ENCODE measurements around the gene TCP10L. TPM values are rescaled to one million over a fixed set of nuclear protein-coding genes. Genes with fewer than 3 reads are reported as not detected.
"Not testable (repeated sequence)": the region's sequence is repeated elsewhere in the genome, so short reads cannot be mapped to it uniquely, and the experiment has no call there.

The TCP10L gene
- polyA plus RNA-seq (2013, experiment 1 of 2): 0.14 TPM
- 0.18 TPM for polyA plus RNA-seq (2013, experiment 2 of 2)

- no peak within 1 kb of the TSS for H3K9ac ChIP-seq (ENCODE audit: low read length)
- H2AK5ac ChIP-seq (ENCODE audit: low read length, severe bottlenecking): no peak within 1 kb of the TSS
- H3K27me3 ChIP-seq (ENCODE audit: control insufficient read depth in 1 of 2, insufficient read depth in 1 of 2, low read length in 2 of 2): peaks cover 41 to 46% of the 10 kb centered on the region in 2 experiments
- H2BK12ac ChIP-seq (ENCODE audit: low read length in 2 of 2): no peak within 1 kb of the TSS
- no peak within 1 kb of the TSS for H3K23ac ChIP-seq (ENCODE audit: low read length in 2 of 2)
- no peak within 1 kb of the TSS for H3K18ac ChIP-seq (ENCODE audit: low read depth in 1 of 2, low read length in 2 of 2)
- no peak within 1 kb of the TSS for H4K8ac ChIP-seq (ENCODE audit: low read length)
- H2AFZ ChIP-seq (ENCODE audit: low read depth, low read length): no peak within 1 kb of the TSS
- H4K91ac ChIP-seq (ENCODE audit: low read length): no peak within 1 kb of the TSS
- DNase-seq: no peak
- 84% methylated on average over 17 of the region's 17 CpGs for WGBS
- H3K4me1 ChIP-seq (ENCODE audit: control insufficient read depth, insufficient read depth, low read depth, low read length): peaks cover 3% of the 10 kb centered on the region
- peak within 1 kb of the TSS in 1 of 2 experiments; percentile 26 for H3K14ac ChIP-seq (ENCODE audit: low read length in 2 of 2)
- H3K4me2 ChIP-seq (ENCODE audit: low read length, poor library complexity, severe bottlenecking): no peak within 1 kb of the TSS
- H2BK120ac ChIP-seq (ENCODE audit: low read depth, low read length): no peak within 1 kb of the TSS
- H3K79me1 ChIP-seq (replicated peaks; ENCODE audit: low read length, poor library complexity, severe bottlenecking): no peaks in the 10 kb centered on the region
- no peak within 1 kb of the TSS for H3K27ac ChIP-seq (ENCODE audit: low read length, poor library complexity, severe bottlenecking)
- H3K9me3 ChIP-seq (ENCODE audit: control insufficient read depth, low read length): no peaks in the 10 kb centered on the region
- no peak within 1 kb of the TSS for H2BK15ac ChIP-seq (ENCODE audit: low read depth, poor library complexity, severe bottlenecking)
- H2BK5ac ChIP-seq (ENCODE audit: low read depth, low read length, poor library complexity, severe bottlenecking): no peak within 1 kb of the TSS
- no peak within 1 kb of the TSS for H3K4me3 ChIP-seq (ENCODE audit: insufficient read depth in 1 of 2, low read depth in 1 of 2, low read length in 2 of 2)
- H3K4ac ChIP-seq (ENCODE audit: low read depth in 1 of 2, low read length in 2 of 2): no peak within 1 kb of the TSS
- no peaks in the 10 kb centered on the region for H3K36me3 ChIP-seq (ENCODE audit: control insufficient read depth in 1 of 2, insufficient read depth in 2 of 2, low read depth in 1 of 2, low read length in 2 of 2)
These were observed at the start of gene TCP10L for GRCh38 chr21:32585042-32585710. TCP10L (minus strand) TSS chr21:32585523; CDS start chr21:32584304, 1,219 bp downstream.

- Histone ChIP-seq H3K4ac (ENCODE audit: low read depth in 1 of 2, low read length in 2 of 2) (no peak overlapping the region), H3K14ac (ENCODE audit: low read length in 2 of 2) (no peak overlapping the region), H2BK5ac (ENCODE audit: low read depth, low read length, poor library complexity, severe bottlenecking) (no peak overlapping the region), H3K27ac (ENCODE audit: low read length, poor library complexity, severe bottlenecking) (no peak overlapping the region), H3K27me3 (ENCODE audit: control insufficient read depth in 1 of 2, insufficient read depth in 1 of 2, low read length in 2 of 2) (no peaks in the 10 kb centered on the region), H3K79me1 (replicated peaks; ENCODE audit: low read length, poor library complexity, severe bottlenecking) (no peaks in the 10 kb centered on the region), H3K18ac (ENCODE audit: low read depth in 1 of 2, low read length in 2 of 2) (no peak overlapping the region), H2BK120ac (ENCODE audit: low read depth, low read length) (no peak overlapping the region), H4K8ac (ENCODE audit: low read length) (no peak overlapping the region), H2BK15ac (ENCODE audit: low read depth, poor library complexity, severe bottlenecking) (no peak overlapping the region), H2AK5ac (ENCODE audit: low read length, severe bottlenecking) (no peak overlapping the region), H2AFZ (ENCODE audit: low read depth, low read length) (no peak overlapping the region), H3K4me2 (ENCODE audit: low read length, poor library complexity, severe bottlenecking) (no peak overlapping the region), H3K4me1 (ENCODE audit: control insufficient read depth, insufficient read depth, low read depth, low read length) (no peaks in the 10 kb centered on the region), H3K9ac (ENCODE audit: low read length) (no peak overlapping the region), H3K4me3 (ENCODE audit: insufficient read depth in 1 of 2, low read depth in 1 of 2, low read length in 2 of 2) (no peak overlapping the region), H2BK12ac (ENCODE audit: low read length in 2 of 2) (no peak overlapping the region), H3K36me3 (ENCODE audit: control insufficient read depth in 1 of 2, insufficient read depth in 2 of 2, low read depth in 1 of 2, low read length in 2 of 2) (peaks cover 6 to 22% of the 10 kb centered on the region in 2 experiments), H4K91ac (ENCODE audit: low read length) (no peak overlapping the region), H3K9me3 (ENCODE audit: control insufficient read depth, low read length) (peaks cover 5% of the 10 kb centered on the region), H3K23ac (ENCODE audit: low read length in 2 of 2) (no peak overlapping the region)
- DNase-seq: no peak
- 100% methylated on average over 2 of the region's 3 CpGs for WGBS
These were observed 41.4 kb upstream of the TCP10L start for GRCh38 chr21:32626621-32627196.

- not testable (repeated sequence) for H2AFZ ChIP-seq (ENCODE audit: low read depth, low read length); H2BK15ac ChIP-seq (ENCODE audit: low read depth, poor library complexity, severe bottlenecking); H3K9me3 ChIP-seq (ENCODE audit: control insufficient read depth, low read length); H2BK12ac ChIP-seq (ENCODE audit: low read length in 2 of 2); H3K79me1 ChIP-seq (replicated peaks; ENCODE audit: low read length, poor library complexity, severe bottlenecking); H3K9ac ChIP-seq (ENCODE audit: low read length); H3K4me1 ChIP-seq (ENCODE audit: control insufficient read depth, insufficient read depth, low read depth, low read length); H3K14ac ChIP-seq (ENCODE audit: low read length in 2 of 2); DNase-seq; H4K91ac ChIP-seq (ENCODE audit: low read length); H2BK5ac ChIP-seq (ENCODE audit: low read depth, low read length, poor library complexity, severe bottlenecking); H3K18ac ChIP-seq (ENCODE audit: low read depth in 1 of 2, low read length in 2 of 2); H3K4me2 ChIP-seq (ENCODE audit: low read length, poor library complexity, severe bottlenecking); H2AK5ac ChIP-seq (ENCODE audit: low read length, severe bottlenecking); H3K23ac ChIP-seq (ENCODE audit: low read length in 2 of 2); H3K4me3 ChIP-seq (ENCODE audit: insufficient read depth in 1 of 2, low read depth in 1 of 2, low read length in 2 of 2); H2BK120ac ChIP-seq (ENCODE audit: low read depth, low read length); H3K27ac ChIP-seq (ENCODE audit: low read length, poor library complexity, severe bottlenecking); H3K4ac ChIP-seq (ENCODE audit: low read depth in 1 of 2, low read length in 2 of 2); H4K8ac ChIP-seq (ENCODE audit: low read length); H3K36me3 ChIP-seq (ENCODE audit: control insufficient read depth in 1 of 2, insufficient read depth in 2 of 2, low read depth in 1 of 2, low read length in 2 of 2)
- WGBS: 77% methylated on average over 5 of the region's 6 CpGs
- peaks cover 10 to 11% of the 10 kb centered on the region in 2 experiments for H3K27me3 ChIP-seq (ENCODE audit: control insufficient read depth in 1 of 2, insufficient read depth in 1 of 2, low read length in 2 of 2)
These were observed 32.9 kb upstream of the TCP10L start for GRCh38 chr21:32618218-32618617.

GRCh38 chr21:32613436-32614043, 28.2 kb upstream of the TCP10L start:
- Histone ChIP-seq H3K4ac (ENCODE audit: low read depth in 1 of 2, low read length in 2 of 2) (peak overlapping the region in 1 of 2 experiments; percentile 67), H2BK120ac (ENCODE audit: low read depth, low read length) (no peak overlapping the region), H3K4me1 (ENCODE audit: control insufficient read depth, insufficient read depth, low read depth, low read length) (peaks cover 9% of the 10 kb centered on the region), H2BK12ac (ENCODE audit: low read length in 2 of 2) (no peak overlapping the region), H3K14ac (ENCODE audit: low read length in 2 of 2) (no peak overlapping the region), H3K9me3 (ENCODE audit: control insufficient read depth, low read length) (no peaks in the 10 kb centered on the region), H3K36me3 (ENCODE audit: control insufficient read depth in 1 of 2, insufficient read depth in 2 of 2, low read depth in 1 of 2, low read length in 2 of 2) (peaks cover 5 to 14% of the 10 kb centered on the region in 2 experiments), H2BK5ac (ENCODE audit: low read depth, low read length, poor library complexity, severe bottlenecking) (no peak overlapping the region), H3K4me2 (ENCODE audit: low read length, poor library complexity, severe bottlenecking) (peak overlapping the region; percentile 83), H3K4me3 (ENCODE audit: insufficient read depth in 1 of 2, low read depth in 1 of 2, low read length in 2 of 2) (peak overlapping the region; percentile 94 to 95), H2AFZ (ENCODE audit: low read depth, low read length) (peak overlapping the region; percentile 100), H3K9ac (ENCODE audit: low read length) (peak overlapping the region; percentile 99), H3K18ac (ENCODE audit: low read depth in 1 of 2, low read length in 2 of 2) (no peak overlapping the region), H3K27ac (ENCODE audit: low read length, poor library complexity, severe bottlenecking) (no peak overlapping the region), H3K27me3 (ENCODE audit: control insufficient read depth in 1 of 2, insufficient read depth in 1 of 2, low read length in 2 of 2) (no peaks in the 10 kb centered on the region), H2BK15ac (ENCODE audit: low read depth, poor library complexity, severe bottlenecking) (no peak overlapping the region), H4K91ac (ENCODE audit: low read length) (no peak overlapping the region), H4K8ac (ENCODE audit: low read length) (peak overlapping the region; percentile 72), H3K79me1 (replicated peaks; ENCODE audit: low read length, poor library complexity, severe bottlenecking) (peaks cover 5% of the 10 kb centered on the region), H3K23ac (ENCODE audit: low read length in 2 of 2) (no peak overlapping the region), H2AK5ac (ENCODE audit: low read length, severe bottlenecking) (no peak overlapping the region)
- no peak for DNase-seq
- WGBS: 96% methylated on average over 10 of the region's 16 CpGs
